Tibial nerve (tissue), 4 donors: ENCODE results near the gene ZNF554.

Experiments used
- EP300 ChIP-seq, 2 donors: sonication (generic); formaldehyde crosslinking; IDR thresholded peaks; one replicate each; pipeline ENCODE4 v1.6.1; 2017; ENCODE audit warnings: antibody characterized with exemption in 2 of 2, mild to moderate bottlenecking in 1 of 2
- POLR2A ChIP-seq, 2 donors: fragments of 450-650 bp; IDR thresholded peaks; one replicate each; pipeline ENCODE4 v1.6.1; 2017; ENCODE audit warnings: antibody characterized with exemption in 2 of 2, mild to moderate bottlenecking in 2 of 2, moderate library complexity in 2 of 2
- TF ChIP-seq, protein P1 (sequence below), 5 experiments: fragments of 200-600 bp in 3 of 5; fragments of 450-650 bp in 2 of 5; sonication (generic) in 3 of 5; IDR thresholded peaks; one replicate each; pipeline ENCODE4 v1.5.1; 2016 to 2019; ENCODE audit warnings: antibody characterized with exemption in 5 of 5, mild to moderate bottlenecking in 3 of 5, moderate library complexity in 2 of 5

DNA sequence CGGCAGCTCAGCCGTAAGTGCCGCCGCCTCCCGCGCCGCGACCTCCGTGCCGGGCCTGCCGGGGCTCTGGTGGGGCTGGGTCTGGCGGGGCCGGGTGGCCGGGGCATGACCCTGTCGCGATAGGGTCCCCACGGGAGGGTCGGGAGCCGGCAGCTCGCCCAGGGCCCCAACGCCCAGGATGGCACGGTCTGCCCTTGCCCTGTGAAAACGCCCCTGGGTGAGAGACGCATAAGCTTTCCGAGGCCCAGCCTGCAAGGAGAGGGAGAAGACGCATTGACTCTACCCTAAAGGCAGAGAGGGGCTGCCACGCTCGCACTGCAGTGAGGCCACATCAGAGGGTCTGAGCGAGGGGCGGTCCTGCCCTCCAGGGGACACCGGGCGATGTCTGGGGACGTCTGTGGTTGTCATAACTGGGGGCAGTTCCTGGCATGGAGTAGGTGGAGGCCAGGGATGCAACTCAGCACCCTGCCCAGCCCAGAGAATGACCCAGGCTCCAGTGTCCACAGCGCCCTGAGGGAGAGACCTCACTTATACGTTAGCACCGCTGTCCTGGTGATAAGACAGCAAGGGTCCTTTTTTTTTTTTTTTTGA is 539 bp downstream of the ZNF554 start:
- TF ChIP-seq, protein P1, sequence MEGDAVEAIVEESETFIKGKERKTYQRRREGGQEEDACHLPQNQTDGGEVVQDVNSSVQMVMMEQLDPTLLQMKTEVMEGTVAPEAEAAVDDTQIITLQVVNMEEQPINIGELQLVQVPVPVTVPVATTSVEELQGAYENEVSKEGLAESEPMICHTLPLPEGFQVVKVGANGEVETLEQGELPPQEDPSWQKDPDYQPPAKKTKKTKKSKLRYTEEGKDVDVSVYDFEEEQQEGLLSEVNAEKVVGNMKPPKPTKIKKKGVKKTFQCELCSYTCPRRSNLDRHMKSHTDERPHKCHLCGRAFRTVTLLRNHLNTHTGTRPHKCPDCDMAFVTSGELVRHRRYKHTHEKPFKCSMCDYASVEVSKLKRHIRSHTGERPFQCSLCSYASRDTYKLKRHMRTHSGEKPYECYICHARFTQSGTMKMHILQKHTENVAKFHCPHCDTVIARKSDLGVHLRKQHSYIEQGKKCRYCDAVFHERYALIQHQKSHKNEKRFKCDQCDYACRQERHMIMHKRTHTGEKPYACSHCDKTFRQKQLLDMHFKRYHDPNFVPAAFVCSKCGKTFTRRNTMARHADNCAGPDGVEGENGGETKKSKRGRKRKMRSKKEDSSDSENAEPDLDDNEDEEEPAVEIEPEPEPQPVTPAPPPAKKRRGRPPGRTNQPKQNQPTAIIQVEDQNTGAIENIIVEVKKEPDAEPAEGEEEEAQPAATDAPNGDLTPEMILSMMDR (IDR thresholded peaks at IDR 0.05) = no peak
- TF ChIP-seq EP300 (IDR thresholded peaks at IDR 0.05) (no peak), POLR2A (IDR thresholded peaks at IDR 0.05) (no peak)
